HG03039 (cell line): ENCODE data around the gene A2M.

Source experiments
- ATAC-seq: cut with Tn5 transposase; IDR thresholded peaks from one replicate; pipeline ENCODE4 v1.9.1; 2021; ENCODE audit warnings: mild to moderate bottlenecking, moderate library complexity; ENCODE audit not compliant: unreplicated experiment

Gene A2M

GRCh38 chr12:9074484-9075137, 41.1 kb downstream of the A2M start:
- no peak for ATAC-seq

- ATAC-seq = no peak
These were observed 42.6 kb downstream of the A2M start for GRCh38 chr12:9073076-9073475.

GRCh38 chr12:9072481-9073038, 43.2 kb downstream of the A2M start:
- ATAC-seq = no peak

- no peak for ATAC-seq
These were observed 43.8 kb downstream of the A2M start for GRCh38 chr12:9071969-9072368.

GRCh38 chr12:9071518-9071917, 44.2 kb downstream of the A2M start:
- no peak for ATAC-seq

GRCh38 chr12:9070351-9070750, 45.4 kb downstream of the A2M start:
- no peak for ATAC-seq

GRCh38 chr12:9068600-9068999, 47.1 kb downstream of the A2M start:
- ATAC-seq = no peak

- no peak for ATAC-seq
These were observed 47.6 kb downstream of the A2M start for GRCh38 chr12:9068086-9068485.

GRCh38 chr12:9066755-9067423, 48.8 kb downstream of the A2M start:
- no peak for ATAC-seq

GRCh38 chr12:9066183-9066623, 49.5 kb downstream of the A2M start:
- no peak for ATAC-seq

GRCh38 chr12:9065607-9065856, 50.2 kb downstream of the A2M start:
- no peak for ATAC-seq

GRCh38 chr12:9064815-9065606, 50.7 kb downstream of the A2M start:
- ATAC-seq = no peak

- no peak for ATAC-seq
These were observed 51.4 kb downstream of the A2M start for GRCh38 chr12:9064201-9064814.

- no peak for ATAC-seq
These were observed 63.1 kb downstream of the A2M start for GRCh38 chr12:9052610-9053009.

GRCh38 chr12:9051158-9051550, 64.6 kb downstream of the A2M start:
- ATAC-seq = no peak

- no peak for ATAC-seq
These were observed 65.1 kb downstream of the A2M start for GRCh38 chr12:9050521-9051157.

- no peak for ATAC-seq
These were observed 66.1 kb downstream of the A2M start for GRCh38 chr12:9049520-9050133.

- ATAC-seq = no peak
These were observed 66.8 kb downstream of the A2M start for GRCh38 chr12:9048930-9049329.

- no peak for ATAC-seq
These were observed 68.6 kb downstream of the A2M start for GRCh38 chr12:9047105-9047504.

- ATAC-seq = no peak
These were observed 72.0 kb downstream of the A2M start for GRCh38 chr12:9043766-9044165.

GRCh38 chr12:9041321-9041720, 74.4 kb downstream of the A2M start:
- ATAC-seq = no peak
